ENCODE data around the gene PATJ.
"Not testable (repeated sequence)": the region's sequence is repeated elsewhere in the genome, so short reads cannot be mapped to it uniquely, and the experiment has no call there.

The PATJ gene

DNA sequence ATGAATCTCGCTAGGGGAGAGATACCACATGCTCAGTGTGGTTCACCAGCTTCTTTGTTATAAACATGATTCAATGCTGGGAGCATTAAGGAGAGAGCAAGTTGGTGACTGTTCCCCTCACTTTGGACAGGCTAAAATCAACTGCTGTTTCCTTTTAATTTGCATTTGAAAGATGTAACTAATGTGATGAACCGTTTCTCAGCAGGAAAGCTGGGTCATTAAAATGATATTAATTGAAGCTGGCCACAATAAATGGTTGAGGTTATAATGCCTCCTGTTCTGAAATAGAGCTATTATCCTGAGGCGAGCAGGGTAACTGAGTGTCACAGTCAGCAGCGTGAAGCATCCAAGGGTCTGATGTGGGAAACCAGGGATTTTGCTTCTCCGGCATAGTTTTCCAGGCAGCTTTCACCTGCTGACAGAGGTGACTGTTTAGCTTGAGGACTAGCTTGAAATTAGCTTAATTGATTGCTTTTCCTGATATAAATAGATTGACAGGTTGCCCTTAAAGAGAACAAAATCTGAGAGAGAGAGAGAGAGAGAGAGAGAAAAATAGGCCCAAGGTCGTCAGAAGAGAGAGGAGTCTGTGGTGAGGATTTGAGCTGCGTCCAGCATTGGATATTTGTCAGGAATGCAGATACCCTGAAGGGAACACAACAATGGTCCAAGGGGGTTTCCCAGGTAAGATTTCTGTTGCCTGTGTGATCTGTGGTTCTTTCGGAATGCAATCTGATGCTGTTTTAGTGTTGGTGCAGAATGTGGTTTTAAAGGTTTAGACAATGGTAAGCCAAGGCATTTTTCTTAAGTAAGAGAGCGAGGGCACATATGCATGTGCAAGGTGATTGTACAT is 209.7 kb downstream of the PATJ start:
- DNase-seq: no peak

DNA sequence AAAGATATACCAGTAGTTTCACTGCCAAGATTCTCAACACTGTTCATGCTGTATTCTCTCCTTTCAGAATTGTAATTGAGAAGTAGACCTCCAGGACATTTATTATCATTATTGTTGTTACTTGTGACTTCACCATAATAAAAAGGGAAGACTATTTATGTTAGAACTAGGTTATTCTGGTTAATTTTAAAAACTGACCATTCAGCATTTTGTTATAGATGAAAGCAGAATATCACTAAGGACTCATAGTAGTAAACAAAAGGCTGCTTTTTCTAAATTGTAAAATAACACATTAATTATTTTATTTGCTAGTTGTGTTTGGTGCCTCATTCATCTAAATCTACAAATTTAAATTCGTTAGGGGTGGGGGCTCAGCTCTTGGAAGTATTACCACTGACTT is 210.4 kb downstream of the PATJ start:
- no peak for DNase-seq

DNA sequence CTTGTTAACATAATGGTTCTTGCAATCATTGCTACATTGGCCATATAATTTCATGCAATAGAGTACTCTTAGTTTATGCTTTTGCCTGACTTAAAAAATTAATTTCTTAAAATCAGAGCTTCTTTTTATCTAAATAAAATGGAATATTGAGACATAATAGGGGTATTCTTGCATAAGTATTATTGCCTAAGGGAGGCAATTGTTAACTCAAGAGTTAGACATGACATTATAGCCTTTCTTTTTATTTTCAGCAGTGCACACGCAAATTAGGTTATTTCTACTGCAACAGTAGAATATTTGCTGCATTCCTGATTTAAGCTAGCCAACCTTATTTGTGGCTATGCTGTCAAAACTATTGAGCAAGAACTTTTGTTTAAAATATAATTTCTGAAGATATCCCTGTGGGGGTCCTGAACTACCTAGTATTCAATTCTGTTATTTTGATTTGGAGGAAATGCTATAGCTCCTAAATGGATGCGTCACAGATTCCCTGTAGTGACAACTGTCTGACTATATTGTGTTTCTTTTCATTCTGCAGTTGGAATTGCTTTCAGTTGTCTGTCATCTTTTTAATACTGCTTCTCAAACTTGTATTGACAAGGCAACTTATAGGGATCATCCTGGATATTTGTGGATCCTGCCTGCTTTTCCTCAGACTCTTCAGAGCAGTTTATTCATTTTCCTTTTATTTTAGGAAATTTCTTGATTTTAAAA is 211.0 kb downstream of the PATJ start:
- DNase-seq: no peak

DNA sequence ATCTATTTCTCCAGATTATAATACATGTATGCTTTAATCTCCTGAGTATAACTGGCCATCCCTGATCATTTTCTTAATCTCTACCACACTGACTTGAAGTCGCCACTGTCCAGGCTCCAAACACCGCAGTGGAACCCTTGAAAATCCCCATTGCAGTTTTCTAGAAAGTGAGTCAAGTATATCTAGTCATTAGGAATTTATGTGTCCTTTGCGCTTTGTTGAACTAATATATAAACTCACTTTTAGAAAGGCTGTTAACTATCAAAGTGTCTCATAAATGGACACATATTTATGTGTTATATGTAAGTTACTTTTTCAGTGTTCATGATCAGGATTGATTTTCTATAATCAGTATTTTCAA is 211.5 kb downstream of the PATJ start:
- DNase-seq: no peak

DNA sequence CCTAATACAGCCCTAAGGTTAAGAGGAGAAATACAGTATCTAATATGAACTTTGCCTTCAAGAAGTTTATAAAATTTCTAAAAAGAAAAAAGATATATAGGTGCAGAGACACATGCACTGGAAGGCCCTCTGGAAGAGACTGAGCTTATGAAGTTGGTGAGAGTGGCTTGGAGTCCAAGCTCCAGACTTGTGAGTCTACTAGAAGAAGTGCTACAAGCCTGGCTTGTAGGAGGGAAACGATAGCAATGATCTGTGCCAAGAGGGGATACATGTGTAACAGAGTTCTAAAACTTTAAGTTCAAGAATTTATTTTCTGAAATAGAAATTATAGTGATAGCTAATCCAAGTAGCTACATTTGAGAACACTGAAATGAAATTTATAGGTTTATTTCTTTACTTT is 213.0 kb downstream of the PATJ start:
- no peak for DNase-seq

DNA sequence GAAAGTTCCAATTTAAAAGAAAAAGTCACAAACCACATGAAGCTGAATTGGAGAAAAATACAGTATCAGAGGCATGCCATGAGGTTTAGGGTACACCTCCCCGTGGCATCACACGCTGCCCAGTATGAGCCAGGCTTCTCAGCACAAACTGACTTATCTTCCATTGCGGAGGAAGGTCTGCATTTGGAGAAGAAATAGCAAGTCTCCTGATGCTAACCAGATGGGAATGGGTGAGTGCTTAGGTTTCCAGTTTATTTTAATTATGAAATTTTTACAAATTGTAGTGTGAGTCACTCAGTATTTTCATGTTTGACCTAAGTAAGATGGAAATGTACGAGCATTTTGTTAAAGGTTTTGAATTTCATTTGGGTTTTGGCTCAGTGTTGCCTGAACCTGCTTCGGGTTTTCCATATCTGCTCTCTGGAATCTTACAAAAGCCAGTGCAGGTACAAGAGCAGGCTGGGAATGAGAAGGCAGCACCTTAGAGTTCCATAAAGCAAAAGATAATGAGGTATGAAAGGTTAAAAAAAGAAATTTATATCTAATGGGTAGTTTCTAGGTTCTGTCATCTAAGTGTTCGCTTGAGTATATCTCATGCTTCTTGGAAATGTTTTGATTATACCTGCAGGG is 213.9 kb downstream of the PATJ start:
- no peak for DNase-seq

DNA sequence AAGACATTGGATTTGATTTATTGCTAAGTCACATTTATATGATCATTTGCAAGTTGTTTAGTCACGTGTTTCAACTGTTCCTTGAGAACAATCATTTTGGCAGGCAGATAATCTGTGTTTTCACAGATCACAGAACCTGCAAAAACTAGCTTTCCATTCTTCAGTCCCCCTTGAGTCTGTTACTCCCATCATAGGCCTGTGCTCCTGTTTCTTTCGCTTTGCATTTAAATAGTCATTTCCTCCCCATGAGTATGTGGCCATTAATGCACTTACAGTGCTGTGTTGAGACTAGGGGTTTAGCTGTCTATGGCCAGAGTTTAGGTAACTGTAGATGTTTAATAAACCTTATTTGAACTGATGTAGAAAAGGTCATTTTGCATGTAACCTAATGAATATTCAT is 214.5 kb downstream of the PATJ start:
- DNase-seq: no peak

DNA sequence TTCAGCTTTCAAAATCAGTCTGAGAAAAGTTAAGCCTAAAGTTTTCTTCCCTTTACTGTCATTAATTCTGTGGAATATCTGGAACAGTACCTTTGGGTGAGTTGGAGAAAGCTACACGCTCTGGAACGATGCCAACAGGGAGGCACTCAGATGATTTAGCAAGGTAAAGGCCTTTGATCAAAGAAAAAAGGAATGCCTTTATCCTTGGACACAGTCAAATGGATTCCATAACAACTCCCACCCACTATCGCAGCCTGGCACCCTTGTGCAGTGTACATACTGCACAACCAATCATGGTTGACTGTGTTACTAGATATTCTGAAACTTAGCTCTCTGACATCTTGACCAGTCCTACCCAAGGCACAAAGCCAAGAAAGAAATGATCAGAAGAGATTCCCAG is 218.7 kb downstream of the PATJ start:
- no peak for DNase-seq

DNA sequence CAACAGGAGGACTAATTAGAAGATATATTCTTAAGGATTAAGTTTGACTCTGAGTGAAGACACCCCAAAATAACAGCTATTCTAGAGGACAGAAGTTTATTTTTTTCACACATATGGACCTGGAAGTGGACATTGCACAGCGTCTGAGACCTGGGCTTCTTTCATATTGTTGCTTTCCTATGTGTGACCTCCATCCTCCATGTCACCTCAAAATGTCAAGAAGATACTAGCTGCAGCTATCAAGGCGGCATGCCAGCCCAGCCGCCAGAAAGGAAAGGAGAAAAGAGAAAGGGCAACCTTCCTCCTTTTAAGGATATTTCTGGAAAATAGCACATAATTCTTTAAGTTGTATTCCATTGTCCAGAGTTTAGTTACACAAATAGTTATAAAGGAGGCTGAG is 220.4 kb downstream of the PATJ start:
- no peak for DNase-seq

DNA sequence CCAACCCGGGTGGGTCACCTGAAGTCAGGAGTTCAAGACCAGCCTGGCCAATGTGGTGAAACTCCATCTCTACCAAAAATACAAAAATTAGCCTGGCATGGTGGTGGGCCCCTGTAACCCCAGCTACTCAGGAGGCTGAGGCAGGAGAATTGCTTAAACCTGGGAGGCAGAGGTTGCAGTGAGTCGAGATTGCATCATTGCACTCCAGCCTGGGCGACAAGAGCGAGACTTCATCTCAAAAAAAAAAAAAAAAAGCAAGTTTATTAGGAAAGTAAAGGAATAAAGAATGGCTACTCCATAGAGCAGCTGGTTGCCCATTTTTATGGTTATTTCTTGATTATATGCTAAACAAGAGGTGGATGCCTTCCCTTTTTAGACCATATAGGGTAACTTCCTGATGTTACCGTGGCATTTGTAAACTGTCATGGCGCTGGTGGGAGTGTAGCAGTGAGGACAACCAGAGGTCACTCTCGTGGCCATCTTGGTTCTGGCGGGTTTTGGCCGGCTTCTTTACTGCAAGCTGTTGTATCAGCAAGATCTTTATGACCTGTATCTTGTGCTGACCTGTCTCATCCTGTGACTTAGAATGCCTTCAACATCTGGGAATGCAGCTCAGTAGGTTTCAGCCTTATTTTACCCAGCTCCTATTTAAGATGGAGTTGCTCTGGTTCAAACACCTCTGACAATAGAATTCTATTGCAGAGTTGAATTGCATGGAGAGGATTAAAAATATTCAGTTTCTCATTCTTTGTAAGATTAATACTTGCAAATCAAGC is 224.4 kb downstream of the PATJ start:
- not testable (repeated sequence) for DNase-seq

DNA sequence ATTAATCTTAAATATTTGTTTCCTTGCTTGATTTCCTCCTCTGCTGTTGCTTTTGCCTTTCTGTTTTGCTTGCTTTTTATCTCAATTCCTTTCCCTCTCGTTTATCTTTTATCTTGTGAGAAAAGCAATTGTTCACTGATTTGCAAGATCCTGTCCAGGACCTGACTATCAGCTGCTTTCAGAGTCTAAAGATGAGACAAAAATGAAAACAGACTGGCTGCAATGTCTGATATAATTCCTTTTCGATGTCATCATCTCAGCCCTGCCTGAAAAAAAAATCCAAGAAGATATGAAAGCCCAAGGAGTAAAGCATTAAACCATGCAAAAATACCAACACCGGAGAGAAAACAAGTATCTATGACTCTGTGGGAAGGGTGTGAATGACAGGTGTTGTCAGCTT is 225.5 kb downstream of the PATJ start:
- DNase-seq: no peak

DNA sequence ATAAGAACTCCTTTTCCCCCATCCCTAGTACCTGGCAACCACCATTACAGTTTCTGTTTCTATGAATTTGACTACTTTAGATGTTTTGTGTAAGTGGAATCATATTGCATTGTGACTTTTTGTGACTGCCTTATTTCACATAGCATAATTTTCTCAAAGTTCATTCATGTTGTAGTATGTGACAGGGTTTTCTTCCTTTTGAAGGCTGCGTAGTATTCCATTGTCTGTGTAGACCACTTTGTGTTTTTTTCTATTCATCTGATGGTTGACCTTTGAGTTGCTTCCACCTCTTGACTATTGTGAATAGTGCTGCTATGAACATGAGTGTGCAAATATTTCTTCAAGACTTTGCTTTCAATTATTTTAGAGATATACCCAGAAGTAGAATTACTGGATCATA is 226.6 kb downstream of the PATJ start:
- DNase-seq: no peak

DNA sequence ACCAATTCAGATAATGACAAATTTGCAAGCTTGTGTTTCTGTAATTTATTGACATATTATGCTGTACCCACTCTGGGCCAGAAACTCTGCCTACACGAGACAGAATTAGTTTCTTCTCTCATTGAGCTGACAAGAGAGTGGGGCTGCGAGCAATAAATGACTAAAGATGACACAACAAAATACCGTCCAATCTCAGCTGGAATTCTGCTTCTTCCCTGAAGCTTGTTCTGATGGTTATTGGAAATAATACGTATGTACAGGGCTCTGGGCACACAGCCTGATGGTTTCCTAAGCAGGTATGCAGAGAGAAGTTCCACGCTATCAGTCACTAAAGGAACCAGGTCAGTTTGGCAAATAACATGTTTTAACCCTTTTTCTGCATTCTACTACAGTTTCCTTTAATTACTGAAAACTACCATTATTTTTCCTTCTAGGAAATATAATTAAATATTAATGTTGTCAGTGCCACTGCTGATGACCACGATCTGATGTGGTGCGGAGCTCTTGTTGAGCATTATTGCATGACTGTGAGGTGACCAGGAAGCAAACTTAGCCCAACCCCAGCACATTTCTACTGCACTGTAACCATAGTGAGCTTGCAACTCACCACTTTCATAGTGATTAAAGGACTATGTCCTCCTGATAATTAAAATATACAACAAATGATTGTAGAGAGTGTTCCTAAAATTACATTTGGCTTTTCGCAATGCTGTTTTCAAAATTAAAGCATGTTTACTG is 231.0 kb downstream of the PATJ start:
- no peak for DNase-seq

DNA sequence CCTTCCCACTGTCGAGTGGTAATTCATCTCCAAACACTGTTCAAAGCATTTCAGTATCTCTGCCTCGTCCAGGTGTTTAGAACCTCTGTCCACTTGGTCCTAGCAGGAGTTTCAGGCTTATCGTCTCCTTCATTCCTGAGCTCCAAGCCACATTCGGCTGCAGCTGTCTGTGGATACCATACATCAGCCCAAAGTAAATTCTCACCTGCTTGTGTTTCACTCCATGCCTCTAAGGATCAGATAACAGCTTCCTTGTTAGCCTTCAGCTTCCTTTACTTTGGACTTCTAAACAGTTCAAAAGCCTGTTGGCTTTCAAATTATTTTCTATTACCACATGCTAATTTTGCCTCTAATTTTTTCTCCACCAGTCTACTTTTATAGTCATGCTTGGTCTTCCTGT is 233.4 kb downstream of the PATJ start:
- DNase-seq: no peak

DNA sequence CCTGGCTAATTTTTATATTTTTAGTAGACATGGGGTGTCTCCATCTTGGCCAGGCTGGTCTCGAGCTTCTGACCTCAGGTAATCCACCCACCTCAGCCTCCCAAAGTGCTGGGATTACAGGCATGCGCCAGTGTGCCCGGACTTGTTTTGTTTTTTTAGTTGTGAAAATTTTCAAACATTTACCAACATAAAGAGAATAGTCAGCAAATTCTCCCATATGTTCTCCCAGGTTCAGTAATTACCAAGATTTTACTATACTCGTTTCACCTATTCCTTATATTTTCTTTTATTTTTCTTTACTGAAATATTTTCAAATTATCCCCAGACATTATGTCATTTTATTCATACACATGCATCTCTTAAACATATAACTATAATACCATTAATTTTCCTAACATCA is 234.3 kb downstream of the PATJ start:
- no peak for DNase-seq

DNA sequence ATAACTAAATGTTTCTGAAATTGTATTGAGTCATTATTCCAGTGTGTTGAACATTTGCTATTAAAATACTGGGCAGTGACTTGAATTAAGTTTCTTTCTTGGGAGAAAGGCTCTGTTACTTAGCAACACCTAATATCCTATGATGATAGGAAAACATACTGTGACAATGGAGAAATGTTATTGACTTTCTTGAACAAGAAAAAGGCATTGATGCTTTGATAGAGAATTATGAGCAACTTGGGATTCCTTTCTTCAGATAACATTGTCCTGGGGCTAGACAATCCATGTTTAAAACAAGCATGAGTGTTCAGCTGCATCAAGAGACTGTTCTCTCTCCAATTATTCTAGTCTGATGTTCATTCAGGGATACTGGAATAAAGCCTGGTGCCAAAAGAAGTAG is 236.5 kb downstream of the PATJ start:
- no peak for DNase-seq

DNA sequence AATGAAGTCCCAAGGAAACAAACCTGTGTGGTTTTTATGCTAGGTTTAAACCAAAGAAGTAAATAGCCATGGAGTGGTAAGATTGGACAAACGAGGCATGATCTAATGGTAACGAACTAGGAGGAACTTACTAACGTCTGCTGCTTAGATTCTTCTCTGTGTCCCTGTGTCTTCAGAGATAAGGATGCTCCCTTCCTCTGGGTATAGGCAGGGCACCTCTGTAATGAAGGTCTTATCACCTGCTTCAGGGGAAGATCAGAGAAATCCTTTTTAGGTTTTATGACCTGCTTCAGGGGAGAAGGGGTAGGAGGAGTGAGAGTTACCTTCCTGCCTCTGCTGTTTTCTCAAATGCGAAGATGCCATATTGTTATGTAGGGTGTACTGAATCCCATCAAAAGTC is 237.4 kb downstream of the PATJ start:
- no peak for DNase-seq

DNA sequence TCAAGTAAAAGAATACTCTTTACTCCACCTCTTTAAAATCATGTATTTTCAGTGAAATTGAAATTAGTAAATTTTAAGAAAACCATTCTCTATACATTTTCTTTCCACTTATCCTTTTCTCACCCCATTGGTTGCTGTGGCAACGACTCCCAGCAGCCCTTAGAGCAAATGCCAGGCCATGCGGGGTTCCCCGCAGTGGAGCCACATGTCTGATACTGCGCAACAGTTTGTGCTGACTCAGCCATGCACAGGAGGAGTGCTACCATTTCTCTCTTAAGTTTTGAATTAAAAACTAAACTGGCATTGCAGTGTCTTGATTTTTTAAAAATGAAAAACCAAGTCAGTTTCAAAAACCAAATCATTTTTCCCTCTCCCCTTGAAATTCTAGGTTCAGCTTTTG is 238.3 kb downstream of the PATJ start:
- DNase-seq: no peak

DNA sequence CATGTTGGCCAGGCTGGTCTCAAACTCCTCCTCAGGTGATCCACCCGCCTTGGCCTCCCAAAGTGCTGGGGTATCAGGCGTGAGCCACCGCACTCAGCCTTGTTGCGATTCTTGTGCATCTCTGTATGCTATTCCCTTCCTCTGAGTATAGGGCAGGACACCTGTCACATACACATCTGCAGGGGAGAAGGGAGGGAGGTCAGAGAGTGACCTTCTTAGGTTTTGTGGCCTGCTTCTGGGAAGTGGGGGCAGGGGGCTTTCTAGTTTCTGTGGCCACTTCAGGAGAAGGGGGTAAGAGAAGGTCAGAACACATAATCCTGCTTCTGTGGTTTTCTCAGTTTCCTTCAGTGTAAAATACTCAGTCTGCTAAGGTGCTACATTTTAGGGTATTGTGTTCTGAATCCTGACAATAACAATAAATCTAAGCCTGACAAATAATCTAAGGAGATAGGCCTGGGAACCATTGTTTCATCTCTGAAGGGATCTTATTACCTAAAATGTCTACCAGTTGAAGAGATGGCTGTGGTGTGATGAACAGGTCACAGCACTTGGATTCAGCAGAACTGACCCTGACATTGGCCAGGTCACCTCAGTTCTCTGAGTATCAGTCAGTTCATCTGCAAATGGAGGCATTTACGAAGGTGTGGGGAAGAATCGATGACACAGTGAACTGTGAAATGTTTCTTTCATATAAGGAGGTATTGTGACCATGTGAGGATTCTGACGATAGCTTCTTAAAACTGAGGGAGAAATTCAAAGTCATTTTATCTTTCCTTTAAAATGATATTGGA is 239.8 kb downstream of the PATJ start:
- DNase-seq: no peak

DNA sequence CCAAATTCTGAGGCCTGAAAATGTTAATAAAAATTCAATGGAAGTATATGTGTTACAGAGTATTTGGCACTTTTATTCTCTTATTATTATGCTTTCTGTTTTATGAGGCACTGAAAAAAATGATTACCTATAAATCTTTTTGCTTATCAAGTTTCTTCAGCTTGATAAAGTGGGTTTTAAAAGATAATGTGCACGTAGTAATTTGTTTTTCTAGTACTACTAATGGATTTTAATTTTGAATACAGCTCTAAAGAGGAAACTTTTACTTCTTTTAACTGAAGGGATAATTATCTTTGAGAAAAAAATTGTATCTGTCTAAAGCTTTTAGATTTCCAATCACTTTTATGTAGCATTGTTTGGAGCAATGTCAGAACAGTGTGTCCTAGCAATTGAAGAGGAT is 241.0 kb downstream of the PATJ start:
- no peak for DNase-seq

DNA sequence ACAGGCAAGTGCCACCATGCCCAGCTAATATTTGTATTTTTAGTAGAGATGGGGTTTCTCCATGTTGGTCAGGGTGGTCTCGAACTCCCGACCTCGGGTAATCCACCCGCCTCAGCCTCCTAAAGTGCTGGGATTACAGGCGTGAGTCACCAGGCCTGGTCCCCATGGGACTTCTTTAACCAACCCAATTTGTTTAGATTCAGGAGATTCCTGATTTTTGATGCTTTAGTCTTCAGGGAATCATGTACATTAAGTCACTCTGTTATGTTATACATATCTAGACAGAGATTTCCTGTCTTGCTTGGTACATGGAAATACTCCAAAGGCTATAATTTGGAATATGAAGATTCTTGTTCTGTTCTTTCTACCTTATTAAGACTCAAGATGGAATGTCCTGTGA is 250.0 kb downstream of the PATJ start:
- DNase-seq: no peak

Data from RPMI8226 (cell line).